NCI-H524 (cell line): ENCODE data around the gene SLC9A9.
A peak's percentile ranks its signal among the peaks of the same experiment; 100 is the strongest.

Experiments
- DNase-seq, 2 experiments: peaks; one replicate each; lab custom pipeline; 2025; lab: John Stamatoyannopoulos, UW

SLC9A9 gene

DNA sequence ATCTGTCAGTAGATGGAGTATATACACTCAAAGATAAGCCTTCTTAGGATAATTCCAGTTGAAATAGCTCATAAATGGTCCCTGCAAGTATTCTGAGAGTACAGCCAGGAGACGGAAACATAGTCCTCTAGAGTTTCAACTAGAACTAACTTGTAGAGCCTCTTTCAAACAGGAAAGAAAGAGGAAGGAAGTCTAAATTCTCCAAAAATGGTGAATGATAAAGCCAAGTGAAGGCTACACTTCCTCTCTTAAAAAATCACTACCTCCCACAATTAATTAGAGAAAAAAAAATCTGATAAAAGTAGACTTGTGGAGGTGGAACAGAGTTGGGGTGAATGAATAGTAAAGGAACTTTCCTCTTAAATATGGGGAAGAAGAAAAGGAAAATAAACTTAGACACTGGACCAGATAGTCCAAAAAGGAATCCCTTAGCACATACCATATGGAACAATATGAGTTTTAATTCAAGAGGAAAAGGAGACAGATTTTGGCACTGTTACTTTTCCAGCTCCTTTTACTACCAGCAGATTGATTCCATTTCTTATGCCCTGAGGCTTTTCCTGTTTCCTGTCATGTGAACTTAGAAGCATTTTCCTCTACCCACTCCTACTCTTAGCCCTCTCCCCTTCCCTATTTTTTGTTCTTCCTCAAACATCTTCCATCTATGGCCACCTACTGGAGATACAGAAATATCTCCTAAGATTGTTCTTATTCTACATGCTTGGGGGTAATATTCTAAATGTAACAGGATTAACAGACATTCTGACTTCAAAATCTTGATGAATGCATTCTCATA, 521.1 kb downstream of the SLC9A9 start:
- DNase-seq: no peak

DNA sequence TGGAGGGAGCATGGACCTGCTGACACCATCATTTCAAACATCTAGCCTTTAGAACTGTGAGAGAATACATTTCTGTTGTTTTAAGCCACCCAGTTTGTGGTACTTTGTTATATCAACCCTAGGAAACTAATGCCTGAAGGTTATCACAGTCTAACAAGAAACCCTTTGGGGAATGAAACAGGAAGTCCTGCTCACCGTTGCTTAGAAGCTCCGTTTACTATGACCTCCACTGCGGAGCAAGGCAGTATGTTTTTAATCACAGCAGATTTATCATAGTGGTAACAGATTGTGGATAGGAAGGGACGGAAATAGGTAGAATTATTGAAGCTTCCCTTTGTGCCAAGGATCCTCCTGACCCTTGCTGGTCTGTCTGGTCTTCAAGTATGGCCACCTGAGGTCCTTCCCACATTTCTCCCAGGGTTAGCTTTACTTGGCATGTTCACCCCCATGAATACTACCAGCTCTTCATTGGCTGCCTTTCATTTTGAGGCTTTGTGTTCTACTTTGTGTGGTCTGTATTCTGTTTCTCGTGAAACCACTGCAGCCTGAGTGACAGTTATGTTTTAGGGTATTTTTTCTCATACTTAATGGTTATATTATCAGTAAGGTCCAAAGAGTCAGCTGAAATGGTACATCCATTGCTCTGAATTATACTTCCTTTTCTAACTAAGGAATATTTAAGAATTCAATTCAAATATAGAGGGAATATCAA, 527.1 kb downstream of the SLC9A9 start:
- DNase-seq: no peak

DNA sequence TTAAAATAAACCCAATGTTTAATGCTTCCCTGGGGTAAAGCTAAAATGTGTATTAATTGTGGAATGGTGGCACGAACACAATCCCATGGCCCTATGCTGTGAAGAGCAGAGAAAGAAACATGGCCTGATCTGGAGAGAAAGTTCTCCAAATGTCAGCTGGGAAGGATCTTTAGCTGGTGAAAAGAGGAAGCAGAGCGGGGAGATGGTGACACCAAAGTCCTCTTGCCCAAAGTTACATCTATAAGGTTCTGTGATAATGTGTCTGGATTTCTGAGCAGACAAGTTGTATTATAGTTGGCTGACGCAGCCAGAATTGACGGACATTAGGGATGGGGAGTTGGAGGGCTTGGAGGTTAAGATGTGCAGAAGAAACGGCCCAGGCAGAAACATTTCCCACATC, 532.5 kb downstream of the SLC9A9 start:
- no peak for DNase-seq

DNA sequence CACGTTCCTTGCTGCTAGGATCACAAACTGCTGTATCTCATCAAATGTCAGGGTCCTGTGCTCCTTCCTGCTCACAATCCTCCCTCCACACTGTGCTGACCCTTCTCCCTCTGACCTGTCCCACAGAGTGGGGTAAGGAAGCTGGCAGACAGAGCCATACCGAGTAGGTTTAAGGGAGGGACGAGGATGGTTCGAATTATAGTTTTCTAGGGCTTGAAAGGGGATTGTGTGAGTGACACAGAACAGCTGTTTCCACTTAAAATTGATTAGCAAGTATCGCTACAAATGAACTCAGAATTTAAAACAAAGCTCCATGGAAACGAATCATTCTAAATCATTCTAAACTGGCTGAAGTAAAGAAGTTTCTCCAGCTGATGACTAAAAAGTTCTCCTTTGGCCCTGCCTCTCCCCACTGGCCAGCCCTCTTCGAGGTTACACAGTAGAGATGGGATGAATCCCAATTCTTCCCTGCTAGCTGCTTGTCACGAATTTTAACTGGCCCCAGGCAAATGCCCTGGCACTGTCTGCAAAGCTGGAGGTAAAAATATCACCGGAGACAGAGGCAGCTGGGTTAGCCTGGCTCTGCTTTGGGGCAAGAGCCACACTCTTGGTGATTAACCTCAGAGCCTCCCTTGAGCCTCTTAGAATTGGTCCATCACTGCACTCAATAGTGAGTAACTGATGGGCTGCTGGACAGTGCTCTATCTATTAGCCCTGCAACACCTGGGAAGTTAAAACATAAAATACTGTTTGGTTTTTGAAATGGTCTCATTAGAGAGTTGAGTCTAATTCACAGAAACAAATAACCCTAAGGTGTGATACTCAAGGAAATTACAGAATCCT, 533.8 kb downstream of the SLC9A9 start:
- DNase-seq: peak; percentile 20 to 45

DNA sequence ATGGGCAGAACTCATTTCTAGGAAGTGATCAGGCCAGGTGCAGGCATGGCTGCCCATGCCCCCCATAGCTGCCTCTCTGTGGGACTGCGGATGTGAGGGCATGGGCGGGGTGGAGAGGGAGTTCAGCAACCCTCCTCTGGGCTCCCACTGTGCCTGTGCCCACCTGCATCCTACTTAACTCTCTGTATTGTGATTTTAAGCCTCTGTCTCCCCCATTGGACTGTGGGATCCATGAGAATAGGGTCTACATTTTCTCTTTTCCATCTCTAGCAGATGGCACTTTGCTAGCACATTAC, 534.4 kb downstream of the SLC9A9 start:
- no peak for DNase-seq

DNA sequence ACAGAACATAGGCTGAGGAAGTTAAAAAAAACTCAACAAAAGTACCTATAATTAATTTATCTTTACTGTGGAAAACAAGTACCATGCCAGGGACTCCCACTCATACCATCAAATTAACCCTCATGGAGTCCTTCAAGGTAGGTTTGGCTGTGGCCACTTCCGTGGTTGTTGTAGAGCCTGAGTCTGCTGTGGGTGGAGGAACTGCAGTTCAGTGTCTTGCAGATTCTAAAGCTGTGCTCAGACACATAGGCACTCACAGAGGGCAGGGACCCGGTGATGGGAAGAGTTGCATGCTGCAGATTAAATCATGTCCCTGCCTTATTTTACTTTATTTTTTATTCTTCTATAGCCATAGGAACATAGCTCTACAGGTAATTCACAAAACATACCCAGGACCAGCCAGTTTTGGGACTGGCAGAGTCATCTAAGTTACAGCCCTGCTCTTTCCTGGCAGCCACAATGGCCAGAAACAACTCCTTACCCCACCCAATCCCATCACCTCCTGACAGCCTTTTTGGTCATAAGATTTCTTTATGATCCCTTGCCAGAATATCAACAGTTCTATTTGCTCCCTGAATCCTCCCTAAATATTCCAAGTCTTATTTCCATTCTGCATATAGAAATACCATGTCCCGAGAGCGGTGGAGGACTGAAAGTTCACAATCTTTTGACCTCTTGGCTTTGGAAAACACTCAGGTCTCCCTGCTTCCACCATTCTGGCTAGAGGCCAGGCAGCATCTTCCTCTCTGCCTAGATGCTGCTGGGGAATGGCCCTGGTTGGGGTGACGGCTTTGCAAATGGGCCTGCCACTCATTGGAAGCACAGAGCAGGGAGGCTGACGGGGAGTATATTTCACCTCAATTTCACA, 535.0 kb downstream of the SLC9A9 start:
- no peak for DNase-seq

DNA sequence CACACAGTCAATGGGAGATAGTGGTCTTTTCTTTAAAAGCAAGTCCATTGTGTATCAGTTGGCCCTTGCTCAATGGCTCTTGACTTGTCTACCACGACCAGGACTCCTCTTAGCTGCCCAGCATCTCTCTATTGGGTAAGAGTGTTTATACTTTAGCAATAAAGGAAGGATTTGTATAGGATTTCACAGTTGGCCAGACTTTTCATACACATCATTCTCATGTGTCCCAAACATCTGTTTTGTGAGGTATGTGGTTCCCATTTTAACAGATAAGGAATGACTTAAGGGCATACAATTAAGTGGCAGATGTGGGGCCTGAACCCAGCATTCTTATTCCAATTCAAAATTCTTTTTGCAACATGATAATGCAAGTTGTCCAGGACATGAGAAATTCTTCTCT, 537.2 kb downstream of the SLC9A9 start:
- peak in 1 of 2 experiments; percentile 73 for DNase-seq

DNA sequence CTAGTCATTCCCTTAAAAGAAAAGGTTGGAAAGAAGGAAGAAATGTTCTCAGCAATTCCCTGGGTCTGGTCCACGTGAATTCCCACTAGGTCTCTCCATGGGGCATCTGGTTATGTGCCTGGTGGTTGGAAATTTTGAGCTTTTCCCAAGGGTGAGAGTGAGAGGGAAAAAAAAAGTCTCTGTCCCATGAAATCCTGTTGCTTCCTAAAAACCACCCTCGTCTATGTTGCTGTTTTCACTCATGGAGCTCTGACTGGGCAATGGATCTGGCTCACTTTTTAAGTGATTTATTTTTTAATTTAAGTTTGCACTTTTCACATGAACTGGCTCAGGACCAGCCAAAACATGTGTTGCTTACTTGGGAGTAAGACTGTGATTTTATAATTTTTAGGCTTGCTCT, 538.6 kb downstream of the SLC9A9 start:
- DNase-seq: no peak

DNA sequence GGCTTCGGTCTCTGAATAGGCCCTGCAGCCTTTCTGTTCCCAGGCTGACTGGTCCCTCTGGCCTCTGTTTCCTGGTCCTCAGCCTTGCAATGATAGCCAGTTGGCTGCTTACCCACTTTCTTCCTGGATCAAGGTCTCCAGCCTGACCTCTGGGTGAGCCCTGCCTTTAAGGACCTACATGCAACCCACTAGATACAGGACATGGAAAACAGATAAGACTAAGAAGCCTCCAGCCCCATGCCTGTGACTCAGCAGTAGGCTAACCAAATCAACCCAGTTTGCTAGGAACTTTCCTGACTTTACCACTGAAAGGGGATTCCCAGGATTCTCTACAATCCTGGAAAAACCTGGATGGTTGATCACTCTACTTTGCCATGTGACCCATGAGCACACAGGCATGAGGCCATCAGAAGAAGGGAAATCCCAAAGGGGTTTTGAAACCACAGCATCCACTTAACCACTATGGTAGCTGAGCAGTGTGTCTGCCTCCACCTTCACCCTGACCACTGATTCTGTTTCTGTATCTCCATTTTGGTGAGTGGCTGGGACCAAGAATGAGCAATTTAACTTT, 540.6 kb downstream of the SLC9A9 start:
- no peak for DNase-seq

DNA sequence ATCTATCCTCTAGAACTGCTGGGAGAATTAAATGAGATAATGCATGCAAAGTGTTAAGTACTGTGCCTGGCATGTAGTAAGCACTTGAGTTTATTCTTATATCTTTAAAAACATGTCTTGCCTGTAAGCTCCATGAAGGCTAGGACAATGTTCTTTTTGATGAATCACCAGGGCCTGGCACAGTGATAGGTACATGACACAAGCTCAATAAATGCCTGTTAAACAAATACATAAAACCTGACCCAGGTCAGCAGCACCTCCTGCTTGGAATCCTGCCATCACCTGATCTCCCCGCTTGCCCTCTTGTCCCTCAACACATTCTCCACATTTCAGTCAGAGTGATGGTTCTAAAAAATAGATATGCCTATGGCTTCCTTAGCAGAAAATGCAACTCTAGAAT, 541.9 kb downstream of the SLC9A9 start:
- DNase-seq: no peak

DNA sequence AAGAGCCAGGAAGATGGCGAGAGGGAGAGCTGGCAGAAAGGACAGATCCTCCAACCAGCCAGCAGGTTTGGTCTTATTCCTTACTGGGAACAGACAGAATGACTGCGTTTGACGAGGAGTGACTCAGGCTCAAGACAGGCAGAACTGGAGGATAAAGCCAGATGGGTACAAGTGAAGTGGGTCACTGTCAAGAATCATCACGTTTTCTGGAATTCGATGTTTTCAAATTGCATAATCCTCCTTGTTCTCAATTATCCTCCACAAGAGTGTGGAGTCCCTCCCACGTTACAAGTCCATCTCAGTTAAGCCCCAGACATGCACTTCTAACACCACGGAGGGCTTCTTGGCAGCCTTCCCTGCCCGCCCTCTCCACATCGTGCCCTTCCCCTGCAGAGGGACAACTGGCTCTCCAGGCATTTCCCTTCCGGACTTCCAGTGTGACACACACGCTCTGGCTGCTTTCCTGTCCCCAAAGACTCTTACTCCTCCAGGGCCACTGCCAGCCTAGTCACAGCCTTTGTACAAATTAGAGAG, 545.6 kb downstream of the SLC9A9 start:
- peak; percentile 96 to 99 for DNase-seq

DNA sequence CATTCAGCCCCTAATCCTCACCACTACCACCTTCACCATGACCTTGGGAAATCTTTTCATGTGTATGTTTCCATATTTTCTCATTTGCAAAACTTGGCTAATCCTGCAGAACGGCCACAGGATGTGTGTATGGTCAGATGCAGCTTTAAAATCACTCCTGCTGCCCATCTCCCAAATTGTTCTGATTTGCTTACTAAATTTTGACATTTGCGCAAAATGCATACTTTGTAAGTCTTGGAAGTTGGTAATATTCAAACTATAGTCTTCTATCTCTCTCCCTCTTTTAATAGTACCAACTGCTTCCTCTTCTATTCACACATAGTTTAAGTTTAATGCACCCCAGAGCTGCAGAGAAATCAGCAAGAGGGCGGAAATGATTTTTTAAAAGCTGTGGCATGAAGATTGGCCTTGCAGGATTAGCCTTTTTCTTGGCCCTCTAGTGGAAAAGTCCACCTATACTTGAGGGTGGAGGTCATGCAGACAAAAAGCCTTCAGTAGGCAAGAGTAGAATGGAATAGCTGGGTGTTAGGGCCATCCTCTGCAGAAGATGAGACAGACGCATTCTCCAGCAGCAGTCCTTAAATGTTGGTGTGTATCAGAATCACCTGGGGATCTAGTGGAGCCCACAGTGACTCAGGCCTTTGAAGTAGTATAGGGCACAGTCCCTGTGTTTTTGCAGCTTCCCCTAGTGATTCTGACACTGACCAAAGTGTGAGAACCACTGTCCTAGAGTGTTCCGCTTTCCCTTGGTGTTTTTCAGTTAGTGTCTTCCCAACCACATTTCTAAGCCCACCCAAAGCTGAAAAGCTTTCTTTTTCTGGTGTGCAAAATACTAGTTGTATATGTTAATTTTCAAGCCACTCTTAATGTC, 547.0 kb downstream of the SLC9A9 start:
- no peak for DNase-seq

DNA sequence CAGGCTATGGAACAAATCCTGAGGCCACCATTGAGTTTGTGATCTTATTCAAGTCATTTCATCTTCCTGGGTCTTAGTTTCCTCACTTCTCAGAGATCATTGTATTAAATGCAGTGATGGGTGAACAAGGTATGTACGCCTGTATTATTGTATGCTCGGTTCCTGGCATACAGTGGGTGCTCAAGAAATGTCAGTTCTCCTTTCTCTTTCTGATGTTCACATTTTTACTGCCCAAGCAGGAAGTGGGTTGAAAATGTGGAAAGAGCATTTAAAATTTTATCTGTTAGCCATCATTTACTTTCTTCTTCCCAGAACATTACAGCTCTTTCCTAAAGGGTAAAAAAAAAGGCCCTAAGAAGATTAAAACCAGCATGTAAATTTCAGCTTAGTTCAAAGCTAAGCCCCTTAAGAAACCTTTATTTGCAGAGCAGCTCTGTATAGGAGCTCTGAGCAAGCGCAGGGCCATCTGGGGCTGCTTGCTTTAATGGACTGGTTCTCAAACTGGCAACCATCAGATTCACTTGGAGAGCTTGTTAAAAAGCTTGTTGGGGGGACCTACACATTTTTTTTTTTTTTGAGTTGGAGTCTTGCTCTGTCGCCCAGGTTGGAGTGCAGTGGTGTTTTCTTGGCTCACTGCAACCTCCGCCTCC, 549.3 kb downstream of the SLC9A9 start:
- peak; percentile 19 to 82 for DNase-seq

DNA sequence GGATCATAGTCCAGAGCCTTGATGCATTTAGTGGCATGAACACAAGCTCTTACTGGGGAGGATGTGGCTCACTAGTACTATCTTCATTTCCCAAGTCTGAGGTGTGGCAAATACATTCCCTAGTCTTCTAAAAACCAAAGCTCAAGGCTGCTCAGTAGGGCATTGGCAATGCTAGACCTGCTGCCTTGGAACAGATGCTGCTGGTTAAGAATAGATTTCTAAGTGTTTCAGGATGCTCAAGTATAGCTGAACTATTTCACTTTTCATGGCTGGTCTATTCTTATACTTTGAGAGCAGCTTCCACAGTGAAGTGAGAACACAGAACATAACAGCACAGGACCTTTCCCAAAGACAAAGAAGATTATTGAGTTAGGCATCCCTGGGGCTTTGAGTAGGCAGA, 549.9 kb downstream of the SLC9A9 start:
- peak in 1 of 2 experiments; percentile 13 for DNase-seq

DNA sequence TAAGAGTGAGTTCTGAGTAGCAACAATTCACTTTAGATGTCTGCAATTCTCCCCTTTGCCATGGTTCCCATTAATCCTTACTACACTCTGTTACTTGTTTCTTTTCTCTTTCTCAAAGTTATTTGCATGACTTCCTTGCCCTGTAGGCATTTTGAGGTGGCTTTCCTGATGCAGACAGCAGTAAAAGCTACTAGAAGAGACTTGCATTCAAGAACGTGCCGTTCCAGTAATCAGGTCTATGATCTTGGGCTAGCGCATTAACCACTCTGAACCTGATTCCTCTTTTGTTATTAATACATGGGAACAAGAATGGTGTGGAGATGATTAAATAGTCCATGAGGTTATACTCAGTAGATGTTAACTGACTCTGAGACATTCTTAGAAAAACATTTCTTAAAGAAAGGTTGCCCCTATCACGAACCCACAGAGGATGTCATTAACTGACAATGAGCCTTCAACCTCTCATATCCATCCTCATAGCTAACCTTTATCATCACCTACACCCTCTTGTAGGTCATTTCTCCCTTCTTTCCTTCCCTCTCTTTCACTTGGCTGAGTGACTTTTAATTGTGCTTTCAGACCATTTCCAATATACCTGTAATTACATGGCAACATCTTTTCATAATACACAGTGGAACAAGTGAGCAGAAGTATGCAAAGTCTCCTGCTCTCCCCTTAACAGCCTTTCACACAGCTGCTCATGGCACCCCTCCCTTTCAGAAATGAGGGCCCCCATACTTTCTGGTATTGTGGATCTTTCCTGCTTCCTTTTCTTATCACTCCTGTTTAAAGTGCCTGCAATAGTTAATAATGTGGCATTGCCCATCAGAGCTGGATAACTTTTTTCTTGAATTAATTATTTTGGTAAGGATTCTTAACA, 552.8 kb downstream of the SLC9A9 start:
- DNase-seq: no peak

DNA sequence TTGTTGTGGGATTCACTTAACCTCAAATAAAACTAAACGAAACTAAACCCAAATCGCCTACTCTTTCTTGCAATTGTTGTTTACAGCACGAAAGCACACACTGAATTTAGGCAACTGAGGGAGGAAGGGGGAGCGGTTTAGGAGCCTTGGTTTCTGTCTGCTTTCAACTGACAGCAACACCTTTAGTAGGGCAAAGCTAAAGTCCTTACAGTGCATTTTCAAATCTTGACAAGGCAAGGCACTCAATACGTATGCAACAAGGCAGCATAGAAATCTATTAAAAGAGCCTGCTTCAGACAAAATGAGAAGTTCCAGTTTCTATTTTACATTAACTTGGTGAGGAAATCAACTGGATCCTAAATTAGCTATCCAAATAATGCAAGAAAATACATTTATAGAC, 554.1 kb downstream of the SLC9A9 start:
- no peak for DNase-seq

DNA sequence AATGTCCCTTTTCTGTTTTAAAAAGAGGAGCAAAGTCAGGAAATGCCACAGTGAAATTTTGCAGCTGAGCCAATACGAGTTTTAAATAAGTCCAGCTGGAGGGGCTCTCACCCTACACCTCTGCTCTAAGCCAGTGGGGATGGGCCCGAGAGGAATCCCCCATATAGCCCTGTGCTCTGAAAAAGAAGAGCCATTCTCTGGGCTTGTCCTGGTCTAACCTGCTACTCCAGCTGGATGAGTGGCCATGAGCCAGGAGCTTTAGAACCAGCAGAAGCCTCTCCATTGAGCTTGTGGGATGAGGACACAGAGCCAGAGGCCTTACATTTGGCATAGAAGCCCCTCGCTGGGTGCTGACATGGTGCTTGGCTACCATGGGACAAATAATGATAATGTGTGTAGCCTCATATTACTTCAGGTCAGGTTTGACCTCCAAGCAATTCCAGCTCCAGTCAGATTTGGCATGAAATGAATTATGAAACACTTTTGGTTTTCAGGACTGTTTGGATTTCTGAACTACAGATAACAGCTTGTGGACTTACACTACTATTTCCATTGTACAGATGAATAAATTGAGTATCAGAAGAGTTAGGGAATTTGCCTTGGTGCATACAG, 556.3 kb downstream of the SLC9A9 start:
- DNase-seq: no peak

DNA sequence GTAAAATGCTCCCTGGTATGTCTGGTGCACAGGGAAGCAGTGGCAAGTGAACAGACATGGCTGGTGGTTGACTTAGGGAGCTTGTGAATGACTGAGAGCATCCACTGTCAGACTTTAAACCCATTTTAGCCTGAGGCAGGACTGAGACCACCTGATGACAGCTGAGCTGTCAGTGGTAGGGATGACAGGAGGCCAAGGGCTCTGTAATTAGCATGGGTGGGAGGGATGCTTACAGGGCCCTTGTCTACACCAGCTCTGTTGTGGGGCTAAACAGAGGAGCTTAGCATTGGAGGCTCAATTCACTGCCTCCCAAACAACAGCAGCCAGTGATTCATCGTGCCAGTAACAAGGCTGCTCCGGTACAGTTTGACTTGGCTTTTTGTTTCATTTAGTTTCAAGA, 559.3 kb downstream of the SLC9A9 start:
- DNase-seq: no peak
